Femur (tissue), 1 donor: Measurements from ENCODE around the gene ARHGAP5.

Experiments
- DNase-seq: peaks from one replicate; pipeline ENCODE4 v3.0.0-alpha.2; 2017

ARHGAP5 gene

DNA sequence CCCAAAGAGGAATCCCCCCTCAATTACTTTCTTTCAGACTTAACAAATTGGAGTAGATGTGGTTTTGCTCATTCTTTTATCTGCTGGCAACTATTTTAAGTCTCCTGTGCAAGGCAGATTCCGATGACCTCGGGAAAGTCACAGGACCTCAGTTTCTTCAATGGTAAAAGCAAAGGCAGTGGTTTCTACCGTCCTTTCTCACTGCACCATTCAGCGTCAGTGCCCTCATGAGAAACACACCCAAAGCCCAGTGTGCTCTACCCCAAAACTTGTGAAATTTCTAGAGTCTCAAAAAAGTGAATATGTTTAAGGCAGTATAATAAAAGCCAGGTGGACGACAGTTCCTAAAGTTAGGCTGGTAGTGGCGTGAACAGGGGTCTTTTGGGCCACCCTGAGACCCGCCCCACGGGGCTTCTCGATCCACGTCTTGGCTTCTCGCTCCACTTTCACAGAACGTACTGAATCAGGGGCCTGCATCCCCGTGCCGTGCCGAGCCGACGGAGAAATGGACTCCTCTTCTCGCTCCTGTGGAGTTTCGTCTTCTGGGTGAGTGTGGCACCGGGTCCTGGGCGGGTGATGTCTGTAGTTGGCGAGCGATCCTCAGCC lies 1.3 kb upstream of the ARHGAP5 start:
- DNase-seq: no peak

DNA sequence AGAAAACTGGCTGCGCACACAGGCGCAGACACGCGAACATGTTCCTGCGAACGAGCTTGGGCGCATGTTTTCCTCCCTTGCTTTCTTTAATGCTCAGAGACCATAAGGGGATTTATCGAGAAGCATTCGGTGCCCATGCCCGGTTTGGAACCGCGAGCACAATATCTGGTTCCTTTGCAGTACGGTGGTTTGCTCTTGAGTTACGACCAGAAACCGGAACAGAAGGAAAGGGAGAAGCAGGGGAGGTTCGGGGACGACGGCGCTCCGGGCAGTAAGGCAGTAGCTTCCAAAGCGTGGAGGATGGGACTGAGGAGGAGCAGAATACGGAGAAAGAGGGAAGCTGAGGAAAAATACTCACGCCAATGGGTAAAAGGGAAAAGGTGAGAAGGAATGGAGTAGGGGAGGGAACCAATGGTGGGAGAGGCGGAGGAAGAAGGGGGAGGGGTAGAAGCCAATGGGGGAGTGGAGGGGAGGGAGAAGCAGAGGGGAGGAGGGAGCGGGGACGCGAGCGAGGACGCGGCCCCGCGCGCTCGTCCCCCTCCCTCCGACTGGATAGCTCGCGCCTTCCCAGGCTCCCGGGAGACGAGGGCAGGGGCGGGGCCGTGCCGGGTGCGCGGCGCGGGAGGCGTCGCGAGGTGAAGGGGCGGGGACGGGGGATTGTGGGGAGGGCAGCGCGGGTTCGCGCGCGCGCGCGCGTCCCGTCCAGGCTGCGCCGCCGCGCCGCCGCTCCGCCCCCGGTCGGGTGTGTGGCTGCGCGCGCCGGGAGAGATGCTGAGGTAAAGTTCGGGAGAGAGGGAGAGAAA lies 625 bp upstream of the ARHGAP5 start:
- DNase-seq: peak; percentile 98

DNA sequence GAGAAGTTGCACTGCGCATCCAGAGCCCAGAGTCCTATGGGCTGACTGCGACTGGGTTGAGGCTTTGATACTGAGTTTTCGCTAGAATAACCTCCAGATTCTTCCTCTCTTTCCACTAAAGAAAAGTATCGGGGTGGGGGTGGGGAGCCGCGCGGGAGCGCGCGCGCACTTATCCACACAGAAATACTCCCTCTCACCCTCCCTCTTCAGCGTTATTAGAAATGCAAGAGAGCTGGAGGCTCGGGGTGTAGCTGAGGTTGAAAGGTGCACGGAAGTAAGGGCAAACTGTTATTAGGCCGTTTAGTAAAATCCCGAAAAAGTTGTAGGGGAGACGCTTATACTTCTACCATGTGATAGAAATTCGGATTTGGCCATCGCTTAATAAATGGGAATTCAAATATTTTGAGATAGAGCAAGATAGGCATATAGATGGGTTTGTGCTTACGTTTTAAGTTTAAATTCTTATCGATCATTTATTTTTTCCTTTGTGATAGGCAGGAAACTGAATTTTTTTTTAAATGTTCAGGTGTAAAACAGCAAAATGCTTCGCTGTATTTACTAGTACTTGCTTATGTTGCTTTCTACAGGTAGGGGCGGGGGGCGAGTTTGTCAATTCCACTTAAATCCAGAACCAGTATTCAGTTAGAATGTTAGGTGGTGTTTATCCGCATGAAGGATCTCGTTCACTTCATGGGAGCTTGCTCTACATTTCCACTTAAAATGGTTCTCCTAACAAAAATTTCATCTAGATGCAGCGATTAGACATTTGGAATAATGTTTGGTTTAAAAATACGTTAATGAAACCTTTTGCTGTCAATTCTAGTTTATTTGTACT lies 1.1 kb downstream of the ARHGAP5 start:
- peak; percentile 70 for DNase-seq

DNA sequence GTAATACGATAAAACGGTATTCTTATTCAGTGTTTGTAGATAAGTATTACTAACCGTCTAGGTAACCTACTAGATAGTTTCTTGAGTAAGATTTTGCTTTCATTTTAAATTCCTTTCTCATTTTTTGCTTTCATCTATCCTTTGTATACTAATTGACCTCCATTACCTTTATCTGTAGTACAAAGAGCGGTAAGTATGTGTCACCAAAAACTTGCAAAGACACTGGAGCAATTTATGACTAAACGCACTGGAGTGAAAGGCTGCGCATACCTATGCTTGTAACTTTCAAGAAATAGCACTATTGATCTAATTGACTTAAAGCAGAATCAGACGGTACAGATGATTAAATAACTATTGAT lies 1.7 kb downstream of the ARHGAP5 start:
- DNase-seq: no peak

DNA sequence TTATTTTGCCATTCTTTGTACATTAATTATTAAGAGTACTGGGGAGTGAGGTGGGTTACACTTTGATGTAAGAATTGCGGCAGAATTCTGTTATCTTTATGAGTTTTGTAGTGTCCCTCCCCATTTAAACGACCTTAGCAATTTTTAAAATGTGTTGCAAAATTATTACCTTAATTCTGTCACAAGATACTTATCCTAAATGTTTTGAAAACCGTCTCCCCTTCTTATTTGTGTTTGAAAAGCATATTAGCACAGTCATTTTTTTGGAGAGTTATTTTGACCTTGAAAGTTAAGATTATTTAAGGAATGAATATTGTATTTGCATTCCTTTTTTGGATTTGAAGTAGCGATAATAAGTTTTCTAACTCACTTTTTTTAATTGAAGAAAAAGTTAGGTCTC lies 2.2 kb downstream of the ARHGAP5 start:
- no peak for DNase-seq

DNA sequence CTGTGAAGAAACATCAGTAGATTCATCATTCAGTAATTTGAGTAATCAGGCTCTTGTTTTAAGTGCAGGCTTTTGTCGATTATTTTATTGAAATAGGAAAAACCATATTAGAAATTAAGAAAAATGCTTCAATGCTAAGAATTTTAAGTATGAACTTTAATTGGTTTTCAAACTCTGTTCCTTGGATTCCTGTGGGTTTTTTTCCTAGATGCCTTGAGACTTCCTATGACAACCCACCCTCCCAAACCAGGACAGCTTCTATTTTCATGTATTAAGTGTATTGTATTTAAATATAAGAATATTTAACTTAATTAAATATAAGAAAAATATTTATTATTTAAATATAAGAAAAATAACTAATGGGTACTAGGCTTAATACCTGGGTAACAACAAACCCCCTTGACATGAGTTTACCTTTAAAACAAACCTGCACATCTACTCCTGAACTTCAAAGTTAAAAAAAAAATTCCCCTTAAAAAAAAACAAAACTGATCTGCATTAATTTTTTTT lies 3.0 kb downstream of the ARHGAP5 start:
- no peak for DNase-seq

DNA sequence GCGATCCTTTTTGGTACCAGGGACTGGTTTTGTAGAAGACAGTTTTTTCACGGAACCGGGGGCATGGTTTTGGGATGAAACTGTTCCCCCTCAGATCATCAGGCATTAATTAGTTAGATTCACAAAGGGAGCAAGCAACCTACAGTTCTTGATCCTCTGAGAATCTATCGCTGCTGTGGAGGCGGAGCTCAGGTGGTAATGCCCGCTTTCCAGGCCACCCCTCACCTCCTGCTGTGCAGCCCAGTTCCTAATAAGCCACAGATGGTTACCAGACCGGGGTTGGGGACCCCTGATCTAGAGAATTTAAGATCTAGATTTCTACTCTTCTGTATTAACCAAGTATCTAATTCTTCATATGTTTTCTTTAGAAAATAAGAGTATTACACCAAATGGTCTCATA lies 4.8 kb downstream of the ARHGAP5 start:
- DNase-seq: no peak

DNA sequence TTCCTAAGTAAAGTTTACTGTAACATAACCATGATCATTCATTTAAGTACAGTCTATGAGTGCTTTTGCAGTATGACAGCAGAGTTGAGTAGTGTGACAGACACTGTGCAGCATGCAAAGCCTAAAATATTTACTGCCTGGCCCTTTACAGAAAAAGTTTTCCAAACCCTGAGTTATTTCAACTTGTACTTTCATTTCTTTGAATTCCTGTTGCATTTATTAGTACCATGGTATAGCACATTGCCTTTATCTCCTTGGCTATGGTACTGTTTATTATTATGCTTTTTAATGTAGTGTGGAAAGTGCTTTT lies 6.2 kb downstream of the ARHGAP5 start:
- no peak for DNase-seq

DNA sequence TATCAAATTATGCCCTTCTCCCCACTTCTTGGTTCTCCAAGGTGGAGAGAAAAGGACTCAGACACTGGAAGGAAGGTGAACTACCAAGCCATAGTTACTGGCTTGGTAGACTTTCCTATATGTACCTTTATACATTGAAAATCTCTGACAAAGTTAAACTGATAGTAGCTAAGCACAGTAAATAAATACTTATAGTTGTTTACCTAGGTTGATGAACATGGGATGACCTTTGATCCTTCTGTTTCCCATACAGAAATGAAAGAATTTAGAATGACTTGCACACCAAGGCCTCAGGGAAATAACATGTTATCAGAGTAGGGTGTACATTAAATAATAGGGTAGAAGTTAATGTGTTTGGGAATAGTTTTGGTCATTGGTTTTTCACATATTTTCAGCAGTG lies 6.7 kb downstream of the ARHGAP5 start:
- no peak for DNase-seq

DNA sequence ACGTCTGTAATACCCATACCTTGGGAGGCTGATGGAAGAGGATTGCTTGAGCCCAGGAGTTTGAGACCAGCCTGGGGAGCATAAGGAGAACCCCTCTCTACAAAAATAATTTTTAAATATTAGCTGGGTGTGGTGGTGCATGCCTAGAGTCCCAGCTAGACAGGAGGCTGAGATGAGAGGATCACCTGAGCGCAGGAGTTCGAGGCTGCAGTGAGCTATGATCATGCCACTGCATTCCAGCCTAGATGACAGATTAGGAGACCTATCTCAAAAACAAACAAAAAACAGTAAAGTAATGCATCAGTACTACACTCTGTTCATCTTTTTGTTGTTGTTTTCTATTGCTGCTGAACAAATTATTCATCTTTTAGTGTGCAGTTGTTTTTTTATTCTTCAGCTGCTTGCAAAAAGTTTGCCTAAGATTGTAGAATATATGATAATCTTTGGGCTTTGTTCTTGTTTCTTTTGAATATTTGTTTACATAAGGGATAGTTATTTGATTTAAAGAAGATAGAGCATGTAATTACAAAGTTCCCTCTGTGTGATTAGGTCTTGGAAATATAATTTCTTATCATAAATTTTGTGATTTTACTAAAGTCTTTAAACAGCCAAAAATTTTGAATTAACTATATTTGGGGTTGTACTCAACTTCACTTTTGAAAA lies 8.2 kb downstream of the ARHGAP5 start:
- no peak for DNase-seq

DNA sequence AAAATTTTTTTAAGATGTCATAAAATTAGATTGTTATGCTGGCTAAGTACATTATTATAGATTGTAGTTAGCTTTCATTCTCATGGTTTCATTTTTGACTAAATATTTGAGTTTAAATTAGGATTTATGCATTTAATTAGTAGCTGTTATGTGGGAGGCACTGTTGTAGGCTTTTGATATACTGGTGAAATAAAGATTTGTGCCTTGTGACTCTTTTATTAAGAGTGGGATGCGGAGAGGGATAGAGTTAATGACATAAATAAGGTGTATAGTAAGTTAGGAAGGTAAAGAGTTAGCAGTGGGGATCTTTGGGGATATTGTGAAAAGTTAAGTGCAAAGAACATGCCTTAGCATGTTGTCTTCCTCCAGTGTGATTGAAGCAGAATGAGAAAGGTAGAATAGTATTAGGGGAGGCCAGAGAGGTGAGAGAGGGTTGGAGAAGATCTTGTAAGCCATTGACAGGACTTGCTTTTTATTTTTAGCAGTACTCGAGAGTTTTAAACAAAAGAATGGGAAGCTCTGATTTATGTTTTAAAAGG lies 8.8 kb downstream of the ARHGAP5 start:
- DNase-seq: no peak

DNA sequence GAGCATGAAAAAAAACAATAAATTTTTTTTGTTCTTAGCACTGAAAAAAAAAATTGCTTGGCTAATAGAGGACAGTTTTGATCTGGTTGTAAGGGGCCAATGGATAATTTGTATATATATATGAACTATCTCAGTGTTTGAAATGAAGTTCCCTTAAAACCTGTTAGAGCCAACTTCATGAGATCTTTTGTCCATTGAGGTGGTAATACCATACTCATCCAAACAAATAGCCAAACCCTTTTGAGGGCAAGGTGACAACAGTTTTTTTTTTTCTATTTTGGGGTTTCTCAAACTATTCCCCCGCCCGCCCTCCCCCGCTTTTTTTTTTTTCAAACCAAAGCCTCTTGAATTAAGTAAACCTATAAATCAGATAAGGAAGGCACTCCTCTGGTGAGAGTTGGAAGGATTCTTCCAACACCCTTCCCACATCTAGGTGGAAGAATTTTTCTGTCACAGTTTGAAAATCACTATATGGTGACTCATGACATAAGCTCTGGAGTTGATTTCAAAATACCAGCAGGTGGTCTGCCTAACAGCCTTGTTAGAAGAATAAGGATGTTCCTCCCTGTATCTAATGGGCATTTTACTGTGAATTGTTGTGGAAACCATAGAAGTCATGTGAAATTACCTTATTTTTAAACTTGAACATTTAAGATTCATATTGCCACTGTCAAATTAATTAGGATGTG lies 10.2 kb downstream of the ARHGAP5 start:
- no peak for DNase-seq

DNA sequence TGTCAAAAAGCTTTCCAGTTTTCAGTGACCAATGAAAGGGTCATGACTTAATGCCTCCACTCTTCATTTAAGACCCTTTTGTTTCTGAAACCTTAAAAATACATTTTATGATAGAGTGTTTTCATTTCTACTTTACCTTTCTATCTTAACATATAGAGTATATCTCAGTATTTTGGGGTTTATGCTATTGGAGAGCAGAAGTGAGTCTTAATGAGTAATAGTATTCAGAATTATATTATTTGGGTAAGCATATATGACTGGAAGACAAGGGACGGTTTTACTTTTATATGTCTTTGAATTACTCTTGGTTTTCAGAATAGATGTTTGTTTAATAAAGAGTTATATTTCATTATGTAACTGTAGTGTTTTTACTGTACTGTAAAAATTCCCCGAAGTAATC lies 10.8 kb downstream of the ARHGAP5 start:
- no peak for DNase-seq

DNA sequence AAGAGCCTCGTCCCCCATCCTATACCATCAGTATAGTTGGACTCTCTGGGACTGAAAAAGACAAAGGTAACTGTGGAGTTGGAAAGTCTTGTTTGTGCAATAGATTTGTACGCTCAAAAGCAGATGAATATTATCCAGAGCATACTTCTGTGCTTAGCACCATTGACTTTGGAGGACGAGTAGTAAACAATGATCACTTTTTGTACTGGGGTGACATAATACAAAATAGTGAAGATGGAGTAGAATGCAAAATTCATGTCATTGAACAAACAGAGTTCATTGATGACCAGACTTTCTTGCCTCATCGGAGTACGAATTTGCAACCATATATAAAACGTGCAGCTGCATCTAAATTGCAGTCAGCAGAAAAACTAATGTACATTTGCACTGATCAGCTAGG lies 13.6 kb downstream of the ARHGAP5 start:
- DNase-seq: no peak

DNA sequence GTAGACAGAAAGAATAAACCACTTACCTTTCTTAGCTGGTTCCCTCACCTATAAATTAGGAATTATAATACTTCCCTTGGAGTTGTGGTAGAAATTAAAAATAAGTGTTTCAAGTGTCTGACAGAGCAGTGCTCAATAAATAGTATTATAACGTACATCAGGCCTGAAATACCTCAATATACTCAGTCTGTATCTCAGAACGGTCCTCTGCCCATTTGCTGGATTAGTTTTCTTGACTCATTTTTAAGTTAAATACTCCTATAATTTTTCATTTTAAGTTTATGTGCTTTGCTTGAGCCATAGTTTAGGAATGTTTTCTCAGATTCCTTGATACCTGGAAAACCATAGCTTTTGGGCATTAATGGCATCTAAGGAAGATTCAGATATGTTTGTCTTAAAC lies 22.4 kb downstream of the ARHGAP5 start:
- DNase-seq: no peak

DNA sequence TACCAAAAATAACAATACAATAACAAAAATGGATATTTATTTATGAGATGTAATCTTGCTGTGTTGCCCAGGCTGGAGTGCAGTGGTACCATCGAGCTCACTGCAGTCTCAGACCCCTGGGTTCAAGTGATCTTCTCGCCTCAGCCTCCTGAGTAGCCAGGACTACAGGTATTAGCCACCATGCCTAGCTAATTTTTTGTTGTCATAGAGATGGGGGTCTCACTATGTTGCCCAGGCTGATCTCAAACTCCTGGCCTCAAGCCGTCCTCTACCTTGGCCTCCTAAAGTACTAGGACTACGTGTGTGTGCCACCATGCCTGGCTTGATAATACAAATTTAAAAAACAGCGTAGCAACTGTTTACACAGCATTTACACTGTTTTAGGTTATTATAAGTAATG lies 23.1 kb downstream of the ARHGAP5 start:
- DNase-seq: no peak

DNA sequence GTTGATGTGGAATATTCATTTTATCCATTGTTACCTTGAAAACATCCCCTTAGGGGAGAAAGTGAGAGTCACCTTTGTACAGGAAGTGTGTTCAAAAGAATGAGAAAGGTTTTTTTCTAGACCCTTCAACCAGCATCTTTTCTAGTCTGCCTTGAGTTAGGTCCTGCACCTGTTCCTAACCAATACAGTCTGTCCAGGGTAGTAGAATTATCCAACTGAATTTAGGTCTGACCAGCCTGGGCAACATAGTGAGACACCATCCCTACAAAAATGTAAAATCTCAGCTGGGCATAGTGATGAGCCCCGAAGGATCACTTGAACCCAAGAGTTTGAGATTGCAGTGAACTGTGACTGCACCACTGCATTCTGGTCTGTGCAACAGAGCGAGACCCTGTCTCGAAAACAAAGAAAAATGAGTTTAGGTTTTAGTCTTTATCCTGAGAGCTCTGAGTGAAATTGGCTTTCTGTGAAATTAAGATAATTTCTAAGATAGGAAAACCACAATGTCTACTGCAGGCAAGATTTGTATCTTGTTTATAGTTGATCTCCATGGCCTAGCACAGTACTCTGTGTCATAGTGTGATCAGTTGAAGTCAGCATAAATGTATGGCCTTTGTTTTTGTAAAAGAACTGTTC lies 25.2 kb downstream of the ARHGAP5 start:
- no peak for DNase-seq

DNA sequence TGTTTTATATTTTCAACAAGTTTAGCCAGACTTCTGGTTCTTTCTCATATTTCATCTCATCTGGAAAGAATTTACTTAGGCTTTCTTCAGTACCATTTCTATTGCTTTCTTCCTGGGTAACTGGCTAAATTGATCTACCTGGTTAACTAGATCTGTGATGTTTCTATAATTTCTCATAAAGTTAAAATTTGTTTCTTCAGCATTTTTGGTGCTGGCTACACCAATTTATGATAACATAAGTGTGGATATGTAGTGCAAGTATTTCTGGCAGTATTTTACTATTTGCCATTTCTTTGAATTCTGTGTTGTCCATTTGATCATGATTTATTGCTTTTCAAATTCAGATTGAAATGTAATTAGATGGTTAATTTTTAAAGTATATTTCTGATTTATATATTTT lies 25.9 kb downstream of the ARHGAP5 start:
- no peak for DNase-seq

DNA sequence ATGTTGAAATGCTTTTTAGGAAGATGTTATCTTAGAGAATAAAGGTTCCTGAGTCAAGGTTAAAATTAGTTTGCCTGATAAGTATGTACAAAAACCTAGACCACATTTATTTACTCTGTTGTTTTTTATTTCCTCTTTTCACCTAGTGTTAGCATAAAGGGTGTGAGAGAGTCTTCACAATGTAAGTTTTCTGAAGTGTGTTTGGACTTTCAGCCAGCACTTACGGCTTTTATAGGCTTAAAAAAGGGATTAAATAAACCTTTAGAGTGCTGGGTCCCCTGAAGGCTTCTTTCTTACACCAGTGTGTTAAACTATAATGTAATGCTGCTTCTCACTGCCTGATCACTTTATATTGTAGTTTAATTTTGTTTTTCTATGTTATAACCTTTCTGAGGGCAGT lies 27.2 kb downstream of the ARHGAP5 start:
- DNase-seq: no peak

DNA sequence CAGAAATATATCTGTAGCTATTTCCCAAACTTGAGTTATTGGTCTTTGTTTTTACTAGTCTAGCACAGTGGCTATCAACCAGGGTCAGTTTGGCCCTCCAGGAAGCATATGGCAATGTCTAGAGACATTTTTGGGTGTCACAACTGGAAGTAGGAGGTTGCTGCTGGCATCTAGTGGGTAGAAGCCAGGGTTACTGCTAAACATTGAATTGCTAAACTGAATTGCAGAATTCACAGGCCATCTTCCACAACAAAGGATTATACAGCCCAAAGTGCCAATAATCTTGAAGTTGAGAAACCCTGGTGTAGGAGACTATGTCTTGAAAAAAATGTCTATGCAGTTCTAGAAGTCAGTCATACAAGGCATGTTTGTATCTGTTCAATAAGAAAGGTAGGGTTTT lies 27.7 kb downstream of the ARHGAP5 start:
- no peak for DNase-seq

DNA sequence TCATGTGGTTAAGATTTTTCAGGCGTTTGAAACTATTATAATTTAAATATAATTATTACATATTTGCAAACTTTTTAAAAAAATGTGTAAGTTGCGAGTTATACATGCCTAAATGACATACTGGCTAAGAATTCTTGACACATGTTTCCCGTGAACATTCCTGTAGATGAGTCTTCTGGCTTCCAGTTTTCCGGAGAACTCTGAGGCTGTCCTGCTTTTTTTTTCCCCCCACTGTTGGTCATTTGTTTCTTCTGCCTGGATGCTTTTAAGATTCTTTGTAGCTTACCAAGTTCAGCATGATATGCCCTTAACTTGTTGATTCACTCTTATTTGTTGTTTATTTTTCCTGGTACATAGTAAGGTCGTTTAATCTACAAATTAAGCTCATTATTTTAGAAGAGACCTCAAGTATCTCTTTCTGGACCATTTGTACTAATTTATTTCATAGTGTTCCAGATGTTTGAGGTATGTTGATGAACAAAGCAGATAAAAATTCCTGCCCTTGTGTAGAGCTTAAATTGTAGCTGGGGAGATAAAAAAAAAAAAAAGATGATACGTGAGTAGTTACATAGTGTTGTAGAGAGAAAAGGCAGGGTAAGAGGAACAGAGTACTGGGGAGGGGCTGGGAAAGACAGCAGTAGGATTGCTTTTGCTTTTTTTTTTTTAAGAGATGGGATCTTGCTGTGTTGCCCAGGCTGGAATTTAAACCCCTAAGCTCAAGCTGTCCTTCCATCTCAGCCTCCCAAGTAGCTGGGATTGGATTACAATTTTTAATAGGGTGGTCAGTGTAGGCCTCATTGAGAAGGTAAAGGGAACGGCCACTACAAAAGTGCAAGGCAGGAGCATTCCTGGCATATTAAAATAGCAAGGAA lies 32.8 kb downstream of the ARHGAP5 start:
- no peak for DNase-seq
